Tibial artery (tissue), 4 donors: ENCODE measurements around the gene S100A9.

Experiments used
- DNase-seq, 2 donors: peaks; one replicate each; pipeline ENCODE4 v3.0.0-alpha.2; 2019
- H3K27ac ChIP-seq, 2 donors: fragments of 200-600 bp; sonication (generic) in 1 of 2; 1 replicate in 1 of 2; 2 replicates in 1 of 2; pipeline ENCODE4 v1.5.1; 2018 to 2019; ENCODE audit warnings: mild to moderate bottlenecking in 1 of 2
- H3K27me3 ChIP-seq, 2 donors: fragments of 200-600 bp; sonication (generic) in 1 of 2; one replicate each; pipeline versions ENCODE4 v1.5.1 to v1.6.0; 2016 to 2019
- H3K36me3 ChIP-seq, 3 donors: fragments of 200-600 bp; sonication (generic) in 2 of 3; one replicate each; pipeline ENCODE4 v1.5.1; 2016 to 2019; ENCODE audit warnings: mild to moderate bottlenecking in 2 of 3
- H3K4me1 ChIP-seq, 4 donors: fragments of 200-600 bp; sonication (generic) in 2 of 4; 1 replicate in 3 of 4; 2 replicates in 1 of 4; pipeline ENCODE4 v1.5.1; 2016 to 2019
- H3K4me3 ChIP-seq, 2 donors: fragments of 200-600 bp; sonication (generic) in 1 of 2; 1 replicate in 1 of 2; 2 replicates in 1 of 2; pipeline ENCODE4 v1.5.1; 2018 to 2019; ENCODE audit warnings: mild to moderate bottlenecking in 2 of 2
- H3K9me3 ChIP-seq, 3 donors: fragments of 200-600 bp; sonication (generic) in 1 of 3; one replicate each; pipeline ENCODE4 v1.5.1; 2016 to 2019
- CTCF ChIP-seq, 2 experiments: fragments of 200-600 bp in 1 of 2; fragments of 450-650 bp in 1 of 2; IDR thresholded peaks; one replicate each; pipeline ENCODE4 v1.5.1; 2017 to 2019; ENCODE audit warnings: antibody characterized with exemption in 2 of 2, mild to moderate bottlenecking in 1 of 2, moderate library complexity in 1 of 2
- intact Hi-C: fragments of 100-400 bp; cut with DNase I; formaldehyde crosslinking; loops from one replicate; pipeline ENCODE4 v1.15.0; 2023; ENCODE audit warnings: low total_unique reads

S100A9 gene

DNA sequence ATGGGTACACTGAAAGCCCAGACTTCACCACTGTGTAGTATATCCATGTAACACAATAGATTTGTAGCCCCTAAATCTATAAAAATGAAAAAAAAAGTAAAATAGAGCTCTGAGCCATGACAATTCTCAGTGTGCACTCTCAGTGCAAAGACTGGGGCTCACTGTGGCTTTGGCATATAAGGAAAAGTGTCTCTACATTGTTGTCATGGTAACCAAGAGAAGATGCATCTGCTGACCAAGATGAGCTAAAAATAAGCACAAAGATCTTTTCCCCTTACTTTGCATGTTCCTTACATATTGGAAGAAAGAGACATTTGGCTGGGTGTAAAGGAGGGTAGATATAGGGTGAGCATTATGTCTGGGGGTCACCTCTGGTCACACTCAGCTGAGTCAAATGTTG, 21.0 kb upstream of the S100A9 start:
- DNase-seq, result no peak
- Histone ChIP-seq H3K4me3 (no peak overlapping the region), H3K9me3 (peaks cover 0 to under 1% (median 0%) of the 10 kb centered on the region in 3 donors), H3K27ac (no peak overlapping the region), H3K4me1 (no peaks in the 10 kb centered on the region), H3K27me3 (peaks cover 0 to 14% of the 10 kb centered on the region in 2 donors), H3K36me3 (no peaks in the 10 kb centered on the region)
- intact Hi-C loops, result no loop called here
- TF ChIP-seq CTCF (IDR thresholded peaks at IDR 0.05), result no peak

DNA sequence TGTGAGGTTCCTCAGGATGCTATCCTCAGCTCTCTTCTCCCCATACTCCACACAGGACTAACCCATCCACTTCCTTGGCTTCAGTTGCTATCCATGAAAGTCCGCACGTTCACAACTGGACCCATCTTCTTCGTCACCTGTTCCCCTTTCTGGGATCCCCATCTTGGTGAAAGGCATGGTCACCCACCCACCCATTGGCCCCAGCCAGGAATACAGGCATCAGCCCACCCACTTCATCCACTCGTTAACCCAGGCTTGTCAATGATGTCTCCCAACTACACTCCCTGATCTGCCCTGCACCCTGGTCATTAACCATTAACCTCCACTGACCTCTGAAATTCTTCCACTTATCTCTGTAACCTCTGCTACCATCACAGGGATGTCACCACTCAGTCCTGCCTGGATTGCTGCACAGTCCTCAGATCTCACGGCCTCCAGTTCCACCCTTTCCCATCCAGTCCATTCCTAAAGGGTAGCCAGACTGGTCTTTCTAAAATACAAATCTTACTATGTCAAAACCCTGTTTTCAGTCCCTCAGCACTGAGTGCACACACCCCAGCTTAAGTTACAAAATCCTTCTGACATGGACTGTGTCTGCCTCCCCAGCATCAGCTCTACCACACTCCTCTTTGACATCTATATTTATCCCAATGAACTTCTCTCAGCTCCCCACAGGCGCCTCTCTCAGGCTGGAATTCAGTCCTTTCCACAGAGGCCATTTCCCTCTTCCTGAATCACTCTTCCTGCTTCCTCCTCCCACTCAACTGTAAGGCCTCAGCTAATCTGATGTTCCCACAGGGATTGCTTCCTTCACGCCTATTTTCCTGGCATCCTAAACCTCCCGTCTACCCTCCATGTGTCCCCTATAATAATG, 19.4 kb upstream of the S100A9 start:
- intact Hi-C loops, result no loop called here
- TF ChIP-seq CTCF (IDR thresholded peaks at IDR 0.05), result no peak
- Histone ChIP-seq H3K27me3 (peaks cover 0 to 18% of the 10 kb centered on the region in 2 donors), H3K27ac (no peak overlapping the region), H3K4me3 (no peak overlapping the region), H3K4me1 (no peaks in the 10 kb centered on the region), H3K36me3 (no peaks in the 10 kb centered on the region), H3K9me3 (no peaks in the 10 kb centered on the region)
- no peak for DNase-seq

DNA sequence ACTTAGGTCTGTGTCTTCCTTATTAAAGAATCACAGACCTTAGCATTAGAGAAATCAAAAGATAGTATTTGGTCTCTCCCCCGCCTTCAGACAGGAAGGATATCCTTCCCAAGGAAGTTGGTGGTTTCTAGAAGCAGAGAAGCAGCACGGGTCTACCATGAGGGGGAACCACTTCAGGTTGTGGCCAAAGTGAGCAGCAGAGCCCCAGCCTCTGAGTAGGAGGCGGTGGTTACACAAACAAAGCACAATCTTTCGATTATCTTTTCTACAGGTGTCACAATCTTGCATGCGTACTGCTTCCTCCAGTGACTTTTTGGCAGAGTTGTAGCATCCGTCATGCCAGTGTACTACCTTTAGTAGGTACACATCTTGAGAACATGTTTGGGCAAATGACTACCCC, 17.9 kb upstream of the S100A9 start:
- no peaks in the 10 kb centered on the region for H3K4me1 ChIP-seq
- intact Hi-C loops, result no loop called here
- H3K9me3 ChIP-seq, result no peaks in the 10 kb centered on the region
- DNase-seq, result no peak
- no peaks in the 10 kb centered on the region for H3K36me3 ChIP-seq
- H3K4me3 ChIP-seq, result no peak overlapping the region
- no peak for TF ChIP-seq CTCF (IDR thresholded peaks at IDR 0.05)
- H3K27ac ChIP-seq, result no peak overlapping the region
- peaks cover 0 to 21% of the 10 kb centered on the region in 2 donors for H3K27me3 ChIP-seq

DNA sequence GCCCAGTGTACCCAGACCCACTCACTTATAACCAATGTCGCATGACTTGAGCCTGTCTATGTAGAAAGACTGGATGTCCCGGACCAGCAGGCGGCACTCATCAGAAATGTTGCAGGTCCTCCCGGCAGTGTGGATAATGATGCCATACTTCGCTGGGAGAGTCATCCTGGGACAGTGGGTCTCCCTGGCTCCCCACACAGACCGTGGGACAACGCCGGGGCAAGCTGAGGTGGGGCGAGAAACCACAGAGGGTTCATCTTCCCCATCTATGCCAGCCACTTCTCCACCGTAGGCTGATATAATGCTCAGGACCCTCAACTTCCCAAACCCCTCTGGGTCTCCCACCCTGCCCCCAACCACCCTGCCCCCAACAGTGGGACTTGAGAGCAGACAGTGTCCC, 17.3 kb upstream of the S100A9 start:
- intact Hi-C loops, result no loop called here
- Histone ChIP-seq H3K9me3 (no peaks in the 10 kb centered on the region), H3K36me3 (no peaks in the 10 kb centered on the region), H3K27me3 (peaks cover 0 to 25% of the 10 kb centered on the region in 2 donors), H3K27ac (no peak overlapping the region), H3K4me3 (no peak overlapping the region), H3K4me1 (no peaks in the 10 kb centered on the region)
- DNase-seq, result no peak
- no peak for TF ChIP-seq CTCF (IDR thresholded peaks at IDR 0.05)

- no peaks in the 10 kb centered on the region for H3K9me3 ChIP-seq
- intact Hi-C loops, result no loop called here
- H3K4me3 ChIP-seq, result no peak overlapping the region
- DNase-seq, result no peak
- H3K27me3 ChIP-seq, result peaks cover 0 to 37% of the 10 kb centered on the region in 2 donors
- H3K4me1 ChIP-seq, result no peaks in the 10 kb centered on the region
- H3K36me3 ChIP-seq, result no peaks in the 10 kb centered on the region
- no peak overlapping the region for H3K27ac ChIP-seq
- TF ChIP-seq CTCF (IDR thresholded peaks at IDR 0.05), result no peak
Measured at GRCh38 chr1:153341431-153341934, 16.2 kb upstream of the S100A9 start.
